Measurements from ENCODE around the gene PPP1R3C.

PPP1R3C gene

DNA sequence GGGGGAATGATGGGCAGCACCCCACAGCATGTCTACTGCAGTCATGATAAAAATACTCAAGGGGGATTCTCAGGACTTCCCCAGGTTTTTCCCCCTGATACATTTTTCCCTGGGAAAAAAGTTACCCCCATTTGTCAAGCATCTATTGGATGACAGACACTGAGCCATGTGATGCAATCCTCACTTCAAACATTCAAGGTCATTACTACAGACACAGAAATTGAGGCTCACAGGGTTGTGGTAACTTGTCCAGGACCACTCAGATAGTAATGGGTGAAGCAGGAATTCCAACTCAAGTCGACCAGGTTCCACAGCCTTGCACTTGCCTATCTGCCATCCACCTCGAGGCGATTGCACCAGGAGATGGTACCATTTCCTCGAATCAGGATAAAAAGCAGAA, 31.7 kb downstream of the PPP1R3C start:
- no peak for DNase-seq (ENCODE audit: low read depth in 2 of 2)

DNA sequence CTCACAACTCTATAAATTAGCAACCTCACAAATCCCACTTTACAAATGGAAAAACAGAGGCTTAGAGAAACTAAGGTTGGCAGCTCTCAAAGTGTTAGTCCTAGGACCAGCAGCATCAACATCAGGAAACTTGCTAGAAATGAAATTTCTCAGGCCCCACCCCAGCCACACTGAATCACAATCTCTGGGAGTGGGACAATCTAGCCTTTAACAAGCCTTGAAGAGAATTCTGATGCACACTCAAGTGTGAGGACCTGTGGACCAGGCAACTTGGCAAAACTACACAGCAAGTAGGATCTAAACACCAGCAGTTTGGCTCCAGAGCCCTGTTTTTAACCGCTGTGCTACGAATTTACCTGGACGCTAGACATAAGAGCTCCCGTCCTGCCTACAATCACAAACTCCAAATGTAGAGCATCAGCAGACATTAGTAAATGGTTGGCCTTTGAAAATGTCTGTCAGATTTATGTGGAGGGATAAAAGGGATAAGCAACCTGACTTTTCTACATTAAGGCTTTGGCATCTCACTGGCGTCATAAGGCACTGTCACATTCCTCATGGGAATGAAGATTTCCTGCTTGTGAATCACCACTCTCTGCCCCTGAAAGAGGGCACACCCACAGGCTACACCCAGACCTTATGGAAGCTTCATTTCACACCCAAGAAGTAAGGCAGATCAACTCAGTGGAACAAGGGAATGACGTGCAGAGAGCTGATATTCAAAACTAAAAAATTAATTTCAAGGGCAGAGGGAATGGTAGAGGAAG, 34.5 kb downstream of the PPP1R3C start:
- DNase-seq (ENCODE audit: low read depth in 2 of 2) = no peak

DNA sequence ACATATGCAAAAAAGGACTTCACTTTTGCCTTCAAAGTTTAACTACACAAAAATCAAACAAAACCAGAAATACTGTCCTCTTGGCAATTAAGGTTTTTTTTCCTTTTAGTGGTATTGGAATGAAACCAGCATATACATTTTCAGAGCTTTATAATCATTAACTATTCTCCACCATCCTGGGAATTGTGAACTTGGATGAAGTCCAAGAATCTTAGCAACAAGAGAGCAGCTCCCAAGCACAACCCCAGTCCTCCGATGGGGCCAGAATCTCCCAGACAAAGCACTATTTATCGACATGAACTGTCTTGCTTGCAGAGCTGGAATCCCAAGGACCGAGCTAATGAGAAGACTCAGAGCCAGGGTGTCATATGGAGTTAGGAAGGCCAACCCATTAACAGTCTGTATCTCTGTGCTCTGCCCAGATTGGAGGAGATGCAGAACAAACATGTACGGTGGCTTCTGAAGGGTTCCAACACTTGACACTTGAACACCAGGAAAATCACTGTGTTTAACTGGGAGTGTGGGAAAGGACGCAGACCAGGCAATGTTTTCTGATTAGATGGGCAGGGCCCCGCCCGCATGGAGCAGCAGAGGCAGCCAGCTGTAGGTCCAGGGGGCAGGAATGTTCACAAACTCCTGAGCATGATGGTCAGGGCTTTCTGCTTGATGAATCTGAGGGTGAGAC, 35.5 kb downstream of the PPP1R3C start:
- peak in 1 of 2 experiments; percentile 55 for DNase-seq (ENCODE audit: low read depth in 2 of 2)

DNA sequence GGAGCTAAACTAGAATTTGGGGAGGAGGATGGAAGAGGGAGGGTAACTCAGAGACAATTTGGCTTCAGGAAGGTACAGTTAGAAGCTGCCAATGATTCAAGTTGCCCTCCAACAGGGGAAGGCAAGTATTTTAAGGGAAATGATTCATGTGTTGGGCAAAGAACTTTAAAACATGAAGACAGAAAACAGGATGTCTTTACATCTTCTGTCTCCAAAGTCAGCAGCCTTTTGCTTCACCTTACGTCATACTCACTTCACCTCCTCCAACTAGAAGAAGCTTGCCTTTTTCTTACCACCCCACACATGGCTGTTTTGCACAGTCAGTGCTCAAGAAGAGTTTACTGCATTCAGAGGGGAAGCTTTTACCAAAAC, 36.1 kb downstream of the PPP1R3C start:
- DNase-seq (ENCODE audit: low read depth in 2 of 2) = peak in 1 of 2 experiments; percentile 55

DNA sequence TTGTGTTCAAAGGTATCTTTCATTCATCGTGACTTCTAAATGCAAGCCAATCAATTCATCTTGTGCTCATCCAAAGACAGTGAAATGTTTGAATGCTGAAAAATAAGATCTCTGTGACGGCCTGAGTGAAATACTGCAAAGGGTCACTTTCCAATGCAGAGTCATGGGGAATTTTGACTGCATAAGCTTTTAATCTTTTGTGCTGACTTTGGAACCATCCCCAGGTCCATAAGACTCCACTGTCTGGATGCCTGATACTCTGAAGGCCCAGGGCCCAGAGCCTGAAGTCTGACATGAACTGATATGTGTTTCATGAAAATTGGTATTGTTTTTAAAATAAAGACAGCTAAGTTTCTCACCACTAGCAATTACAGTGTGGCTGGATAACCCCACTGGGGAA, 39.0 kb downstream of the PPP1R3C start:
- no peak for DNase-seq (ENCODE audit: low read depth in 2 of 2)

DNA sequence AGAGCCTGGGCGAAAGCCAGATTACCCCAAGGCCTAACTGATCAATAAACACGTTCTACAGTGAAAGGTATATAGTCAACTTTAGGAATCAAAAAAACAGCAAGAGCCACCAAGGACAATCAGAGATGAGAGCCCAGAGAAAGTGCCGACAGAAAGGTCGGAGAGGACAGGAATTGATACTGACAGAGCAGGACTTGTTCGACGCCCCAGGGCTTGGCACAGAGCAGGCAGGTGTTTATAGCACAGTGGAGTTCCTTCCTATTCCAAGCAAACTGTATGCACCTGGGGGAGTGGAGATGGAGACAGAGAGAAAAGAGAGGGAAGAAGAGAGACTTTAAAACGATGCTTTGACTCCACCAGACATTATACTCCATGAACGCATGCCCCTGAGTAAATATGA, 39.5 kb downstream of the PPP1R3C start:
- DNase-seq (ENCODE audit: low read depth in 2 of 2) = no peak

DNA sequence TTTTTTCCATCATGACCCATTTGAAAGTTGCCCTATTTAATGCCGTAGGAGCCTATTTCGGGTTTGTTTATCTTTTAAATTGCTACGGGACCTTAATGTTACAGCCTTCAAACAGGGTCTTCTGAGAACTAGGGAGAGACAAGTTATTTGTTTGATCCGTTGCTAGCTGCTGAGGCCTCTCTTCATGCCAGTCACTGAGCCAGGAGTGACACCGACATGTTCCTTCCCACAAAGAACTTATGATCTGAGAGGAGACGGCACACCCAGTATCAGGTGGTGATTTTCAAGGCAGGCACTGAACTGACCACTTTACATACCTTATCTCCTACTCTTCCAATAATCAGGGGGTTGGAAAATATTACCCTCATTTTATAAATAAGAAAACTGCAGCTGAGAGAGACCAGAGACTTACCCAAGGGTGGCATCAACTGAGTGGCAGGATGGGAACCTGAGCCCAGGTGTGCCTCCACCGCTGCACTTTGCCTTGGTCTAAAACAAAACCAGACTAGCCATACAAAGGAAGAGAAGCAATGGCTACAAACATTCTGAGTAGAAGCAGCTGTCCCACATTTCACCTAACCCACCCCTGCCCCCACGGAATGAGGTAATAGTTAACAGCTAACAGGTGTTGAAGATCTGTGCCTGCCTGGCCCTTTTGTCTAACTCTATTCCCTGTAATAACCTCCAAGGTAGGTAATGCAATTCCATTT, 40.5 kb downstream of the PPP1R3C start:
- DNase-seq (ENCODE audit: low read depth in 2 of 2) = no peak

DNA sequence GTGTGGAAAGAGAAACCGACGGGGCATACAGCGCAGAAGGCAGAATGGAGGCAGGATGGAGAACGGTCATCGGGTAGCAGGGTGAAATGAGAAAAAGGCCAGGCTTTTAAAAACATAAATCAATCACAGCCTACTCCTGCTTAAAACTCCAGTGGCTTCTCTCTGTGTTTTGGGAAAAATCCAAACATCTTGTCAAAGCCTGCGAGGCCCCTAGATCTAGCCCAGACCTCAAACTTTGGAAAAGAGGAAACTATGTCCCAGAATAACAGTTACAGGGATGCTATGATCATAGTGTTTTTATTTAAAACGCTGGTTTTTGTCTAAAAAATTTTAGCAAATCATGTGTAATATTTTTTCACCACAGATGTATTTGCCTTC, 41.1 kb downstream of the PPP1R3C start:
- DNase-seq (ENCODE audit: low read depth in 2 of 2) = no peak

DNA sequence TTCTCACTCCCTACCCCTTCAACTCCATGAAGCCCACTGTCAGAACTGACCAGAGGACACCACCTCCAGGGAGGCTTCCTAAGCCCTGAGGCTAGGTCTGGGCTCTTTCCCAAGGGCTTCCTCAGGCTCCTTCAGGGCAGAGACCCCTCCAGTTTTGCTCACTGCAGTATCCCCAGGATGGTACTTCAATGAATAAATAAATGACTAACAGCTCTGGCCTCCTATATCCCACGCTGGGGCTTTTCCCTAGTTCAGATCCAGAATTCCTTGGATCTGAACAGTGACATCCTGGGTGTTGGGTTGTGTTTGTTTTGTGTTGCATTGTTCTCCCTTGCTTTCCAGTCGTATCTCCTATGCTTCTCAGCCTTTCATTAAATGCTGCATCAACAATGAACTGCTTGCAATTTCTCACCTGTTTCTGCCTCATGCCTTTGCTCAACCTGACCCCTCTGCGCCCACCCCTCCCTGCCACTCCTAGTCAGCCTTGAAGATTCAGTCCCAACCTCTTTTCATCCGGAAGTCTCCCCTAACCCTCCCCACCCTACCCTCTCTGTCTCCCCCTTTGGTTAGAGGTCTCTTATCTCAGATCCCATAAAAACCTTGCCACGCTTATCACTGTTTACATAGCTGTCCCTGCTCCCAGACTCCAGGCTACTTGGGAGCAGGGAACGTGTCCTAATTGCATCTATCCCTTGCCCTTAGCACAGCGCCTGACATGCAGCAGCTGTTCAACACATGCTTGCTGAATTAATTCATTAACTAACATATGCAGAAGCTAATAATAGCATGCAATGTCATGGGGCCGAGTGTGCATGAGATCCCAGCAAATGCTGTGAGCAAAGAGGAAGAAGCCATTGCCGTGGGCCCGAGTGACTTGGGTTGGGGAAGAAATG, 41.7 kb downstream of the PPP1R3C start:
- DNase-seq (ENCODE audit: low read depth in 2 of 2) = peak in 1 of 2 experiments; percentile 61

DNA sequence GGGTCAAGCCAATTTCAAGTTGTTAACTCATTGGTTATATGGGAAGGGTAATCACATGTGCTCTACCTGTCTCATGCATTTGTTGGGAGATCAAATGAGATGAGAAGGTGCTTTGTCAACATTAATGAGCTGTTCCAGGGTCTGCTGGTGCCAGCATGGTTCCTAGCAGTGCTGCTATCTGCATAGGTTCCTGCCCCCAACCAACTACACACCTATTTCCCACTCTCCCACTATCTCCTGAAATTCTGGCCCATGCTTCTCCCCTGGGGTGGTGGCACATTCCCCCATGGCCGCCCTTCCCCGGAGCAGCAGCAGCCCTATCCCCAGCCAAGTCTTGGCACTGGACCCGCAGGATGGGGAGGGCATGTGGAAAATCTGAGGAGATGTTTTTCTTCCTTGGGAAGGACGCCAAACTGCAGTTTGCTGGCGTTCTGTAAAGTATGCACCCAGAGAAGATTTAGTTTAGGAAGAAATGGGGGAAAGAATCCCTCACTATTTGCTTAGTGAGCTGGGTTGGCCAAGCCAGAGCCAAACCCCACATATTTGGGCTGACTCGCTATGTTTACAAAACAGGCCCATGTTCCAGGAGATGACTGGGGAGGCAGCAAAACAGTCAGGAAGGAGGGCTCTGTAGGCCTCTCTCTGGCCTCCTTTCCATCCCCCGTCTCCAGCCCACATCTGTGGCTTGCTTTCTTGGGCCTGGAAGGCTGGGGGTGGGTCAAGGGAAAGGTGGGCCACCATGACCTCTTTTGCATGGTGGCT, 42.5 kb downstream of the PPP1R3C start:
- peak; percentile 90 to 93 for DNase-seq (ENCODE audit: low read depth in 2 of 2)

DNA sequence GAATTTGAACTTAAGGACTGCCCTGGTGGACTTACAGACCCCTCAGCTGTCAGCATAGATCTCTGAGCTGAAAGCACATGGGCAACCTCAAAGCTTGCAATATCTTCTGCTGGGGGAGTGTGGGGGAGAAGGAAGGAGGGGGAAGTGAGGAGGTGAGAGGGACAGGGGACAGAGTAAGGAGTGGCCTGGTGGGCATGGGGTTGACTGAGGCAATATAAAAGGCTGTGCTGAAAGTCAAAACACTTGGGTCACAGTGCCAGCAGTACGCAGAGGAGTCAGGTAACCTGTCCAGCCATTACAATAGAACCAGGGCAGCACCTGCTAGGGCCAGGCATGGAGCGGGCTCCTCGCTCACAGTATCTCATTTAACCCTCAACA, 43.2 kb downstream of the PPP1R3C start:
- DNase-seq (ENCODE audit: low read depth in 2 of 2) = no peak

DNA sequence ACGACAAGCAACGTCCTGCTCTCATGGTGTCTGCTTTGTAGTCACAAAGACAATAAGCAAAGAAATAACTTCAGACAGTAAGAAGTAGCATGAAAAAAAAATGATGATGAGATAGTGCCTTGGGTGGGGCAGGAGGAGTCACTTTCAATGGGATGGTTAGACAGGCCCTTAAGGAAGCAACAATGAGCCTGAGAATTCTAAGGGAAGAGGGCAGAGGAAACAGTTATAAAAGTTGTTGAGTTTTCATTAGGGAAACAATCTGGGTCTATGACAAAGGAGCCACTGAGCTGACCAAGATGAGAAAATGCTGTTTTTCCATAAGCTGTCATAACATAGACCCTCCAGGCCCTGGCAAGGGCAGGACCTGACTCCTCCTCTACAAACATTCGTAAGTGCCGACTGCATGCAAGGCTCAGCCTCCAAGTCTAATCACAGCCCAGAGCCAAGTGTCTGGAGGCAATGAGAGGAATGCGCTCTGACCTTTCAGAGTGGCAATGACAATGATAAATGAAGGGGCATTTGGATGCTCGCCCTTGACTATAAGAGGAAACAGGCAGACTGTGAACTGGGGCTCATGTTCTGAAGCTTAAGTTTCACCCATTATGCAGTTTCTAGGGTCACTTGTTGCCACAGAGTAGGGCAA, 43.7 kb downstream of the PPP1R3C start:
- DNase-seq (ENCODE audit: low read depth in 2 of 2) = no peak

DNA sequence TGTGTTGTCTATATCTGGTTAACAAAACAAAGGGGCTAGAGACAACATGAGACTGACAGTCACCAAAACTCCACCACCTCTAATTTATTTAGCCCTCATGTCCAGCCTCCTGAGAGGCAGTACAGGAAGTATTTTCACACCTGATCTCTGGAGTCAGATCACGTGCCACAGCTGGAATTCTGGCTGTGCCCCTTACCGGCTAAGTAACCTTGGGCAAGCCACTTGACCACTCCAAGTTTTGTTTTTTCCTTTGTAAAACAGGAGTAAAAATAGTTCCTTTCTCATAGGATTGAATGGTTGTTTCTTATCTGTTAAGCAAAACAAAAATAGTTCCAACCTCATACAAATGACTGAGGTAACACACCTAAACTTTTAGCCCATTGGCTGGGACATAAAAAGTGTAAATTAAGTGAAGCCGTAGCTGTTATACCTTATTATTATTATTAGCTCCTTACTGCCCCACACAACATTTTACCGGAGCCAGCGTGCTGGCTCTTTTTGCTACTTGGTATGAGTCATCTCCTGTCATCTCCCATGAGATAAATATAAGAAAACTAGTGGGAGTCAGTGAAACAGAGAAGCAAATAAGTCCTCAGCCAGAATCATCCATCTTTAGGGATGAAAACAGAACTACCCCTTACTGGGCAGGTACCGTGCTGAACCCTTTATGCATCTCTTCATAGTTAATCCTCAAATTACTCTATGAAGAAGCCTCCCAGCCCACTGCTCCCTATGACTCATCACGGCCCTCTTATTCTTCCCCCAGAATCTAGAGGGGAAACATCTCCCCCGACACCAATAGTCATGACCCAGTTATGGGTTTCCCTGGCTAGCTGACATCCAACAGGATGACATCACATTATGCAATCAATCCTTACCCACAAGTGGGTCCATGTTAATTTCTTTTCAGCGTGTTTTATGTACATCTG, 44.9 kb downstream of the PPP1R3C start:
- peak; percentile 76 to 78 for DNase-seq (ENCODE audit: low read depth in 2 of 2)

DNA sequence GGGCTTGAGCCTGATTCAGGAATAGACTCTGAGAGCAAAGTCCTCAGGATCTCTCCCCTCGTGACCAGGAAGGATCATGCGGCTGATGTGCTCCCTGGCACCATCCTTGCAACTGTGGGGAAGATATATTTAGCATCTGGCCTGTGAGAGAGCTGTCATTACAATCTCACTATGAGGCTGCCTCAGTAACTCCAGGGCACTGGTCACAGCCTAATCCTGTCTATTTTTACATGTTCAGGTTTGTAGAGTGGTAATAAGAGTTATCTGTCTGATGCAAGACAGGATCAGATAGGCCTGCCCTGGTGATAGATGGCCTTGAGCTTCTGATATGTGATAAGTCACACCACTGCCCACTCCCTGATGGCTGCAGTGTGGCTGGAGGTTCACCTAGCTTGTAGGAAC, 50.7 kb downstream of the PPP1R3C start:
- DNase-seq (ENCODE audit: low read depth in 2 of 2) = no peak

DNA sequence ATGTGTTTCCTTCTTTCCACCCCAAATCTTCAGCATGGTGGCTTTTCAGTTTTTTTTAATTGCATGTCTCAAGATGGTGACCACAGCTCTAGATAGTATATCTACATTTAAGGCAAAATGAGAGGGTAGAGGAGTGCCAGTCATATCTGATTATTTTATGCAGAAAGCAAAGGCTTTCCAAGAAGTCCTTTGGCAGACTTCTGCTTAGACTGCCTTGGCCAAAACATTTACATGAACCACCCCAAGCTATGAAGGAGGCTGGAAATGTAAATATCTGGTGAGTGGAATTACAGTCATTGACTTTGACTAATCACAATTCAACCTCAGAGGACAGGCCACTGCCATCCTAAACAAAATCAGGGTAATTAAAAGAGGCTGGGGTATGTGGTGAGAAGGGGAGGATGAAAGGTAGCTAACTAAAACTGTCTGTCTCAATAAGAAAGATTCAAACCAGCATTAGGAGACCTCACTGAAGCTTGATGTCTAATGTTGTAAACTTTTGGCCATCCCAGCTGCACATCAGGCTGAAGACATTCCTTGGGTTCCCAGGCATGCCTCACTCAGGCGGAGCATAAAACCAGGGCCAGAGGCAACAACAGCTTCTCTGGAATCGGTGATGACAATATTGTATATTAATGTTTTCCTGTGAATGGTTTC, 53.4 kb downstream of the PPP1R3C start:
- peak in 1 of 2 experiments; percentile 70 for DNase-seq (ENCODE audit: low read depth in 2 of 2)

Data from fibroblast of skin of left biceps (primary cell).